ELF-1 (cell line): ENCODE measurements around the gene FFAR1.

Experiments
- DNase-seq: peaks from one replicate; pipeline ENCODE4 v3.0.0-alpha.2; 2016; ENCODE audit warnings: low read depth, low spot score

Gene FFAR1

GRCh38 chr19:35315883-35316282 lies 31.8 kb upstream of the FFAR1 start:
- DNase-seq: no peak

DNA sequence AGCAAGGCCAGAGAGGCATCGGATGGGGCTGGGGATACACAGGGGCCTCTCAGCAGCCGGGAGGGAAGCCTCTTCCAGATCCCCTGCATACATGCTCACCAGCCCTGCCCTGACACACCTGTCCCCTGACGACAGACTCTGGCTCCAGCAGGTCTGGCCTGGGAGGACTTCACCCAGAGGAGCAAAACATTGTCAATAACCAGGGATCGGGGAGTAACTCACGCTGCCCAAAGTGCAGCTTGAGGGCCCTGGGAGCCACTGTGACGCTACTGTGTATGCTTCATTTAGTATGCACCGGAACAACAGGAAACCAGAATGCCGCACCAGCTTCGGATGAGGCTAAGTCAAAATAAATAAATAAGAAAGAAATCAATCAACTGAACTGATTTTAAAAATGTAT lies 31.1 kb upstream of the FFAR1 start:
- no peak for DNase-seq

- DNase-seq: no peak
Observed at GRCh38 chr19:35317464-35318043, 30.1 kb upstream of the FFAR1 start.

GRCh38 chr19:35318679-35319448 lies 28.8 kb upstream of the FFAR1 start:
- DNase-seq: peak; percentile 78

DNA sequence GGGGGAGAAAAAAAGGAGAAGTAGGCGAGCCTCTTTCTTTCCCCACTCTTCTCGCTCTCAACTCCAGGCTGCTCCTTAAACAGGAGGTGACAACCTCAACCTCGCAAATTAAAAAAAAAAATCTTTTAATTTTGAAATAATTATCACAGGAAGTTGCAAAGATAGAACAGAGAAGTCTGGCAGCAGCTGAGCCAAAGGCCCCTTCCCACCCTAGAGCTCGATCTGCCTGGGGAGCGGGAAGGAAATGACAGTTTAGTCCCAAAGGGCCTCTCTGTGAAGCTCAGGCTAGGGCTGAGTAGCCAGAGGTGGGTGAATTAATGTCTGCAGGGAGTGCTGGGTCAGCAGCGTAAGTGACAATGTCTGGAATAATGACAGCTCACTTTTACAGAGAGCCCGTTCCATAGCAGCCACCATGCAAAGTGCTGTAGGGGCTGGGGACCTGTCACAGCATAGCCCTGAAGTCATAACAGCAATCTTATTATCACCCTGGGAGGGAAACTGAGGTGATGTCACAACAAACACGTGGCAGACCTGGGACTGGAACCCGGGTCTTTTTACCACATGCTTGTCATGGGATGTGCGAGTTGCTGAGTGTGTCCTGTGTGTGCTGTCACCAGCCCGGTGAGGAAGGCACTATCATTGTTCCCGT lies 27.5 kb upstream of the FFAR1 start:
- no peak for DNase-seq

- DNase-seq: no peak
Observed at GRCh38 chr19:35321291-35321690, 26.4 kb upstream of the FFAR1 start.

GRCh38 chr19:35322014-35322413 lies 25.7 kb upstream of the FFAR1 start:
- no peak for DNase-seq

DNA sequence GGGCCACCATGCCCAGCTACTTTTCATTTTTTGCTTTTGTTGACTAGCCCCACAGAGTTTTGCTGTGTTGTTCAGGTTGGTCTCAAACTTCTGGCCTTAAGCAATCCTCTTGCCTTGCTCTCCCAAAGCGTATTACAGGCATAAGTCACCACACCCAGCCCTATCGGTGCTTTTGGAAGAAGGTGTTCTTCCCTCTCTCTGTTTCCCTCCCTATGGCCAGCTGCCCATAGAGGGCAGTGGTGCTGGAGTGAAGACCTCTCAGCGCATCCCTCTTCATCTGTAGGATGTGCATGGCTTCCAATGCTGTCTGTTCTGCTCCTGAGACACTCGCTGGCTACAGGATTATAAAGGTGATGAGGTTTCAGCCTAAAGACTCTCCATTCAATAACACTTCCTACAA lies 20.1 kb upstream of the FFAR1 start:
- DNase-seq: peak; percentile 53

DNA sequence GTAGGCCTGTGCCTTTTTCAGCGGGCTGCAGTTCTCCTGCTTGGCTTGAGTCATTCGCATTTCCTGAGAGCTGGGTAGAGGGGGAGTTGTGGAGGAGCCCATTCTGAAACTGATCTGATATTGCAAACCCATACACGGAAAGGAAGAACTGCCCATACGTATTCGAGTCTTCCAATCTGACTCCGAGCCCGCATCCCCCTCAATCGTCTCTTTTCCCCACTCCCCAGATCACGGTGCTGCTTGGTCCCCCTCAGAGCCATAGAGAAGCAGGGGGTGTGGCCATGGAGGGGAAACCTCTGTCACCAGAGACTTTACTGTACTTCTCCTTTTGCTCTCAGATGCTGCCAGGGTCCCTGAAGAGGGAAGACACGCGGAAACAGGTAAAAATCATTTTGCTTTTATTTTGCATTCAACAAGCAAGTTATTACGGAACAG lies 18.8 kb upstream of the FFAR1 start, which contains the start of gene CD22:
Gene CD22, plus strand, starts transcription at position 337 of the 435 bp plus-strand sequence. CDS start 2,854 bp downstream, outside the sequence.
- no peak for DNase-seq

GRCh38 chr19:35329323-35329722 lies 18.4 kb upstream of the FFAR1 start:
- no peak for DNase-seq

GRCh38 chr19:35330475-35330874 lies 17.2 kb upstream of the FFAR1 start:
- no peak for DNase-seq

- DNase-seq: no peak
Observed at GRCh38 chr19:35331551-35332214, 16.0 kb upstream of the FFAR1 start.

DNA sequence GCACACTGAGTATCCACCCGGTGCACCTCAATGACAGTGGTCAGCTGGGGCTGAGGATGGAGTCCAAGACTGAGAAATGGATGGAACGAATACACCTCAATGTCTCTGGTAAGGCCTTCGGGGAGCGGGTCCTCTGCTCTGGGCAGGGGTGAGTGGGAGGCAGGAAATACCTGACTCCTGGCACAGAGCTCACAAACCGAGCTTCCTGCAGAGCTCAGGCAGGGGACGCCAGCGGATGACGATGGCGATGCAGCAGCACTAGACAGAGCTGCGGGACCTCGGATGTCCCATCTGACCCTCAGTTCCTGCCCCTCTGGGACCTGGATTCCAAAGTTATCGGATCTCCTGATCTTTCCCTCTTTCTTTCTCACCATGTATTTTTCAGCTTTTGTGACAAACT lies 14.9 kb upstream of the FFAR1 start:
- no peak for DNase-seq

DNA sequence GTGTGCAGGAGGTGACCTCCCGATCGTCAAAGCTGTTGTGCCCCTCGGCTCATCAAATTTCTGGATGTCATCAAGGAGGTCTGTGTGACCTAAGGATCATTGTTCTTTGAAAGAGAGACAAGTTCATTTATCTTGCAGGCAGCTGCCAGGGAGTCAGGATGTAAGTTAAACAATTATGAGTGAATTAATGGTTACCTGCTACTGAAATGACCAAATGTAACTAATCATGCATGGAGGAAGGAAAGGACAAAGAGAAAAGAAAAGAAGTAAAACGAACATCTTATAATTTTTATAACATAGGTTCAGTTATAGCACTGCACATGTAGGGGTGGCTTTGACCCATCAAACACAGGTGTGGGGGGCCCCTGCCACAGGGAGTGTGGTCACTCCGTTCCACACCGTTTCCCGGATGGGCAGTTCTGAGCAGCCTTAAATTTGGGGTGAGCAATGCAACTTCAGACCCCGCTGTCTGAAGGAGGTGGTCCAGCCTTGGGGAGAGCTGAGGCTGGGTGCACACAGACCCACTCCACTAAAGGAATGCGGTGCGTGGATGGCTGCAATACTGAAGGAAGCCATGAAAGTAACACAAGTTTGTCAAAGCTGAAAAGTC lies 13.5 kb upstream of the FFAR1 start:
- no peak for DNase-seq

DNA sequence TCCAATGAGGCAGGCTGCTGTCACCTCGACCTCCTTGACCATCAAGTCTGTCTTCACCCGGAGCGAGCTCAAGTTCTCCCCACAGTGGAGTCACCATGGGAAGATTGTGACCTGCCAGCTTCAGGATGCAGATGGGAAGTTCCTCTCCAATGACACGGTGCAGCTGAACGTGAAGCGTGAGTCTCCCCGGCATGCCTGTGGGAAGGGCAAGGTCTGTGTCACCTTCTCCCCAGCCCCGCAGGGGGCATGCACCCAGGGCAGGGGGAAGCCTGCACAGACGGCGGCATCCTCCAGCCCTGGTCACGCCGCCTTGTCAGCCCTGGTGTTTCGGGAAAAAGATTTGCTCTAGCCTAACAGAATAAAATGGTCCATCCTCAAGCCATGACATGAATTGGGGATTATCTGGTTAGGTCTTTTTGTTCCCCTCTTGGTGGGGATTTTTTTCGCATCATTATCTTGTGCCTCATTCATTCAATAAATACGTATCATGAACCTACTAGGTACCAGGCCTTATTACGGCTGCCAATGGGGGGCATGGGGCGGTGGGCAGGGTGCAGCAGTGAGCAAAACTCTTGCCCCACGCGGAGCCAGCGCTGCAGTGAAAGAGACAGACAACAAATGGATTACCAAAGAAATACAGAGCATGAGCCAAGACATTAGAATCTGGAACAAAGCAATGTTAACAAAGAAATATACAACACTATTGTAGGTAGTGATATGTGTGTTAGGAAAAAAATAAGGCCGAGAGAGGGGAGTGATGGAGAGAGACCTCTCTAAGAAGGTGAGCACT lies 11.3 kb upstream of the FFAR1 start:
- DNase-seq: no peak

DNA sequence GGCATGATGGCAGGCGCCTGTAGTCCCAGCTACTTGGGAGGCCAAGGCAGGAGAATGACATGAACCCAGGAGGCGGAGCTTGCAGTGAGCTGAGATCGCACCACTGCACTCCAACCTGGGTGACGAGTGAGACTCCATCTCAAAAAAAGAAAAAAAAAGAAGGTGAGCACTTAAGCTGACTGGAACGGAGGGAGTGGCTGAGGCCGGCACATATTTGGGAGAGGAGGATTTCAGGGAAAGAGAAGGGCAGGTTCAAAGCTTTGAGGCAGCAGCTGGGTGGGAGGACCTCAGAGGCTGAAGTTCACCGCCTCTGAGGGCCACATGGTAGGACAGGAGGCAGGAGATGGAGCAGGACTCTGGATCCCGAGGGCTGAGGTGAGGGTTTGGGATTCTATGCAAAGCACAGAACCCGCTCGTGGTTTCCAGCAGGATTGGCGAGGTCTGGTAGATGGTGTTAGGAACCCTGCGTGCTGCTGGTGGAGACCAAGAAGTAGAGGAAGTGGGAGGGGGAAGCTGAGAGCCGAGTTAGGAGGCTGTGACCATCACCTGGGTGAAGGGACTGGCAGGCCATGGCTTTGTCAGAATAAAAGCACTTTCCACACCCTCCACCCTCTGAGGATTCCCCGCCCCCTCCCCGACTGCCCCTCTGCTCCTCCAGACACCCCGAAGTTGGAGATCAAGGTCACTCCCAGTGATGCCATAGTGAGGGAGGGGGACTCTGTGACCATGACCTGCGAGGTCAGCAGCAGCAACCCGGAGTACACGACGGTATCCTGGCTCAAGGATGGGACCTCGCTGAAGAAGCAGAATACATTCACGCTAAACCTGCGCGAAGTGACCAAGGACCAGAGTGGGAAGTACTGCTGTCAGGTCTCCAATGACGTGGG lies 10.4 kb upstream of the FFAR1 start:
- DNase-seq: no peak

DNA sequence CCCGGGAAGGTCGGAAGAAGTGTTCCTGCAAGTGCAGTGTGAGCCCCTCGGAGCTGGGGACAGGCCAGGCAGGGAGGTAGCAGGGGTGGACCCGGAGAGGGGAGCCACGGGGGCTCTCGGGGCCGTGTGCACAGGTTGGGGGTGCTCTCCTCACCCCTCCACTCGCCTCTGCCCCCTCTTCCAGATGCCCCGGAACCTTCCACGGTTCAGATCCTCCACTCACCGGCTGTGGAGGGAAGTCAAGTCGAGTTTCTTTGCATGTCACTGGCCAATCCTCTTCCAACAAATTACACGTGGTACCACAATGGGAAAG lies 9.8 kb upstream of the FFAR1 start:
- DNase-seq: no peak

- no peak for DNase-seq
Observed at GRCh38 chr19:35340431-35340830, 7.3 kb upstream of the FFAR1 start.

DNA sequence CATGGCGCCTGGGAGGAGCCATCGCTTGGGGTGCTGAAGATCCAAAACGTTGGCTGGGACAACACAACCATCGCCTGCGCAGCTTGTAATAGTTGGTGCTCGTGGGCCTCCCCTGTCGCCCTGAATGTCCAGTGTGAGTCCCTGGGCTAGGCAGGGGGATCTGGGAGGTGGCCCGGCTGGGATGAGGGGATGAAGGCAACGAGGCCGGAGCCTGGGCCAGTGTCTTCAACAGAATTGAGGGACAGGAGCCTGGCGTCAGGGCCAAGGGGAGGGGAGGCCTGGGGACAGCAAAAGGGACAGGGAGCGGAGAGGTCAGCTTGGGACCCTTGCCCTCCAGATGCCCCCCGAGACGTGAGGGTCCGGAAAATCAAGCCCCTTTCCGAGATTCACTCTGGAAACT lies 6.7 kb upstream of the FFAR1 start:
- no peak for DNase-seq

DNA sequence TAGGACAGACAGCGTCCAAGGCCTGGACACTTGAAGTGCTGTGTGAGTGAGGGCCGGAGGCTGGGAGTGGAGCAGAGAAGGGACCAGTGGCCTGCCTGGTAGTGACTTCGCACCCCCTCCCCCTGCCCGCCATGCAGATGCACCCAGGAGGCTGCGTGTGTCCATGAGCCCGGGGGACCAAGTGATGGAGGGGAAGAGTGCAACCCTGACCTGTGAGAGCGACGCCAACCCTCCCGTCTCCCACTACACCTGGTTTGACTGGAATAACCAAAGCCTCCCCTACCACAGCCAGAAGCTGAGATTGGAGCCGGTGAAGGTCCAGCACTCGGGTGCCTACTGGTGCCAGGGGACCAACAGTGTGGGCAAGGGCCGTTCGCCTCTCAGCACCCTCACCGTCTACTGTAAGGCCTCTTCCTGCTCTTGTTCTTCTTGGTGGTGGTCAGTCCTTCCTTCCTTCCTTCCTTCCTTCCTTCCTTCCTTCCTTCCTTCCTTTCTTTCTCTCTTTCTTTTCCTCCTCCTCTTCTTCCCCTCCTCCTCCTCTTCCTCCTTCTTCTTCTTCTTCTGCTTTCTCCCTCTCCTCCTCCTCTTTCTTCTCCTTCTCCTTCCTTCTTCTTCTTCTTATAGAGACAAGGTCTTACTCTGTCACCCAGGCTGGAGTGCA lies 6.0 kb upstream of the FFAR1 start:
- DNase-seq: no peak
